SK-N-SH treated with all-trans-retinoic acid at 6 μM for 48 hours (cell line): ENCODE measurements around the gene ALDH3B2.

Experiments
- CREB5 ChIP-seq: fragments of 250-450 bp; sonication (Bioruptor Pico); IDR thresholded peaks from 2 replicates; pipeline ENCODE4 v1.5.1; 2020; ENCODE audit warnings: low read depth, mild to moderate bottlenecking, moderate library complexity
- ESRRG ChIP-seq: fragments of 250-450 bp; sonication (Bioruptor Pico); IDR thresholded peaks from 2 replicates; pipeline ENCODE4 v1.6.1; 2021; ENCODE audit warnings: mild to moderate bottlenecking
- PATZ1 ChIP-seq: fragments of 250-450 bp; sonication (Bioruptor Pico); IDR thresholded peaks from 2 replicates; pipeline ENCODE4 v1.8.0; 2020; ENCODE audit warnings: mild to moderate bottlenecking, moderate library complexity, borderline replicate concordance
- ZFP3 ChIP-seq: fragments of 250-450 bp; sonication (Bioruptor Pico); IDR thresholded peaks from 2 replicates; pipeline ENCODE4 v1.5.0; 2020; ENCODE audit warnings: mild to moderate bottlenecking, moderate library complexity

- TF ChIP-seq PATZ1 (CRISPR knock-in tag) (no peak), CREB5 (CRISPR knock-in tag) (no peak), ESRRG (CRISPR knock-in tag) (no peak), ZFP3 (CRISPR knock-in tag) (no peak)
Observed at GRCh38 chr11:67673902-67674301, 521 bp downstream of the ALDH3B2 start.
